Gastroesophageal sphincter (tissue), 4 donors: ENCODE results near the gene RAP1GAP. TPM values are rescaled to one million over a fixed set of nuclear protein-coding genes. Genes with fewer than 3 reads are reported as not detected.

Experiments
- ATAC-seq: fragments of 150-250 bp; one replicate; pipeline ENCODE4 v1.9.1; 2016; ENCODE audit warnings: mild to moderate bottlenecking, moderate library complexity
- H3K27ac ChIP-seq, 4 donors: fragments of 200-600 bp; sonication (generic) in 3 of 4; 1 replicate in 3 of 4; 2 replicates in 1 of 4; pipeline ENCODE4 v1.5.1; 2016 to 2019
- H3K27me3 ChIP-seq: fragments of 200-600 bp; sonication (generic); one replicate; pipeline ENCODE4 v1.5.1; 2019
- H3K36me3 ChIP-seq, 2 donors: fragments of 200-600 bp; sonication (generic); one replicate each; pipeline ENCODE4 v1.5.1; 2019; ENCODE audit warnings: control low read depth in 1 of 2
- H3K4me1 ChIP-seq, 3 donors: fragments of 200-600 bp; sonication (generic); 1 replicate in 2 of 3; 2 replicates in 1 of 3; pipeline ENCODE4 v1.5.1; 2016 to 2019; ENCODE audit warnings: control low read depth in 2 of 3
- H3K4me3 ChIP-seq, 2 donors: fragments of 200-600 bp; sonication (generic); one replicate each; pipeline ENCODE4 v1.5.1; 2019; ENCODE audit warnings: mild to moderate bottlenecking in 1 of 2, moderate library complexity in 1 of 2
- H3K9me3 ChIP-seq, 3 donors: fragments of 200-600 bp; sonication (generic); one replicate each; pipeline ENCODE4 v1.5.1; 2017 to 2019; ENCODE audit warnings: control low read depth in 2 of 3
- EP300 ChIP-seq: sonication (generic); formaldehyde crosslinking; IDR thresholded peaks from one replicate; pipeline ENCODE4 v1.6.1; 2017; ENCODE audit warnings: antibody characterized with exemption, mild to moderate bottlenecking
- POLR2A ChIP-seq, 2 donors: fragments of 450-650 bp; IDR thresholded peaks; one replicate each; pipeline ENCODE4 v1.6.1; 2017; ENCODE audit warnings: antibody characterized with exemption in 2 of 2, mild to moderate bottlenecking in 2 of 2, moderate library complexity in 1 of 2
- POLR2AphosphoS5 ChIP-seq: sonication (generic); formaldehyde crosslinking; IDR thresholded peaks from one replicate; pipeline ENCODE4 v1.6.1; 2017; ENCODE audit warnings: antibody characterized with exemption
- WGBS, 2 donors: methylation state at CpG; one replicate each; pipeline ENCODE4 v1.1.5; 2018; ENCODE audit warnings: low coverage in 1 of 2; 5-methylcytosine and 5-hydroxymethylcytosine counted together
- total RNA-seq, 4 donors: library from RNA; depleted of rRNA; stranded (reverse); fragments of >200 nt; gene quantifications; one replicate each; pipeline ENCODE4 v1.1.0, GENCODE V29; 2016
- TF ChIP-seq, protein P1 (sequence below), 4 experiments: fragments of 200-600 bp in 2 of 4; fragments of 450-650 bp in 2 of 4; sonication (generic) in 1 of 4; IDR thresholded peaks; one replicate each; pipeline ENCODE4 v1.5.1; 2017 to 2019; ENCODE audit warnings: antibody characterized with exemption in 4 of 4, mild to moderate bottlenecking in 2 of 4, moderate library complexity in 2 of 4

RAP1GAP gene
- total RNA-seq, 4 donors from 2014 or later, result 0.12 to 2.3 TPM; not detected in 2

DNA sequence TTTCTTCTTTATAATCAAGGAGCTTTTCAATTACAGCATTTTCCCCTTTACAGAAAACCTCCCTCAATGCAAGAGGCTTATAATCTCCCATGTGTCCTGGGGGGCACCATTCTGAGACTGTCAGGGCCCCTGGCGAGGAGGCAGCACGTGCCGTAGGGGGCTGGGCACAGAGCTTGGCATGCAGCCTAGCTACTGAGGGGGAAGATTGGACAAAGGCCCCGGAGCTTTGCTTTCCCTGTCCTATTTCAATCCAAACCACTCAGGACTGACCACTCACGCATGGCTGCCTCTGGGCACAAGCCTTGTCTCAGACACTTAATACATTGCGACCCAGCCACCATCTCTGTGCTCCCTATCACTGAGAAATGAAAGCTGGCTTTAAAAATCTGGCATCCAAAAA, 2.8 kb upstream of the RAP1GAP start:
- H3K36me3 ChIP-seq, result peaks cover 0 to under 1% of the 10 kb centered on the region in 2 donors
- H3K4me3 ChIP-seq, result no peak overlapping the region
- H3K27ac ChIP-seq, result no peak overlapping the region
- ATAC-seq, result no peak
- H3K9me3 ChIP-seq, result no peaks in the 10 kb centered on the region
- H3K27me3 ChIP-seq, result peaks cover 32% of the 10 kb centered on the region
- peaks cover 9 to 54% (median 33%) of the 10 kb centered on the region in 3 donors for H3K4me1 ChIP-seq
- TF ChIP-seq EP300 (no peak), POLR2A (IDR thresholded peaks at IDR 0.05) (no peak), POLR2AphosphoS5 (no peak)
- TF ChIP-seq, protein P1, sequence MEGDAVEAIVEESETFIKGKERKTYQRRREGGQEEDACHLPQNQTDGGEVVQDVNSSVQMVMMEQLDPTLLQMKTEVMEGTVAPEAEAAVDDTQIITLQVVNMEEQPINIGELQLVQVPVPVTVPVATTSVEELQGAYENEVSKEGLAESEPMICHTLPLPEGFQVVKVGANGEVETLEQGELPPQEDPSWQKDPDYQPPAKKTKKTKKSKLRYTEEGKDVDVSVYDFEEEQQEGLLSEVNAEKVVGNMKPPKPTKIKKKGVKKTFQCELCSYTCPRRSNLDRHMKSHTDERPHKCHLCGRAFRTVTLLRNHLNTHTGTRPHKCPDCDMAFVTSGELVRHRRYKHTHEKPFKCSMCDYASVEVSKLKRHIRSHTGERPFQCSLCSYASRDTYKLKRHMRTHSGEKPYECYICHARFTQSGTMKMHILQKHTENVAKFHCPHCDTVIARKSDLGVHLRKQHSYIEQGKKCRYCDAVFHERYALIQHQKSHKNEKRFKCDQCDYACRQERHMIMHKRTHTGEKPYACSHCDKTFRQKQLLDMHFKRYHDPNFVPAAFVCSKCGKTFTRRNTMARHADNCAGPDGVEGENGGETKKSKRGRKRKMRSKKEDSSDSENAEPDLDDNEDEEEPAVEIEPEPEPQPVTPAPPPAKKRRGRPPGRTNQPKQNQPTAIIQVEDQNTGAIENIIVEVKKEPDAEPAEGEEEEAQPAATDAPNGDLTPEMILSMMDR (IDR thresholded peaks at IDR 0.05), result no peak
- WGBS, 2 donors, result 42 to 60% methylated on average over 2 to 5 of the region's 6 CpGs

DNA sequence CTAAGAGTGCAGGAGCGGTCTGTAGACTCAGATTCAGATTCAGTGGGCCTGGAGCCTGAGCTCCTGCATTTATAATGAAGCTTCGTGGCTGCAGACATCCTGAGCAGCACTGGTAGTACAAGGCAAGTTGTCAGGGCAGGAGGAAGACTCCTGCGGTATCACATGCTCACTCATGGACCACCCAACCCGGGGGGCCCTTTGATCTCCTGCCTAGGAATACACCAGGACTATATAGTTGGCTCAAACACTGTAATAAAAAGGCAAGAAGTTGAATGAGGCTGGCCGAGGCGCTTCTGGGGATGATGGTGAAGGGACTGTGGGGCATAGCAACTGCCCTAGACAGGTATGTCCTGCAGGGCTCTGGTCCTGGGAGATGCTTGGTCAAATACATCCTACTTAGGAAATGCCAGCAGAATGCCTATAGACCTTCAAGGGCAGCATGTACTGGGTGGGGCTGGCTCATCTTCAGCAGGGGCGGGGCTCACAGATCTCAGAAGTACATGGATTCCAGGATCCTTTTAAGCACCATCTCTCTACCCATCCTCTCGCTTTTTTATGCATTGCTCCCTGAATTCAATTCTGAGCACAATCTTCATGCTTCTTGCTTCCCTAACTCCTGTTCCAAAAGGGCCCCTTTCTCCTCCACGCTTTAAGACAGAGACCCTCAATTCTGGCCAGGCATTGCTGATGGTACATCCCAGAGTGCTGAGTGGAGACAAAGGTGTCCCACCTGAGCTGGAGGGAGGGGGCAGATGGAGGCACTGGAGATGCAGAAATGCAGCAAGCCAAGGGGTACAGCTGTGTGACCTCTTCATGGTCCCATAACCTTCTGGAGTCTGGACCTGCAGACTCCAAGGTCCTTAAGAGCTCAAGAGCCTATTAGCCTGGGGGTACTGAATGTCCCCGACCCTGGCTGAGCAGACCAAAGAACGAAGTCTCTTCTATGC, 2.1 kb upstream of the RAP1GAP start:
- Histone ChIP-seq H3K4me3 (no peak overlapping the region), H3K27ac (no peak overlapping the region), H3K4me1 (peaks cover 9 to 54% (median 33%) of the 10 kb centered on the region in 3 donors), H3K27me3 (peaks cover 39% of the 10 kb centered on the region), H3K36me3 (no peaks in the 10 kb centered on the region), H3K9me3 (no peaks in the 10 kb centered on the region)
- 73 to 100% methylated on average over 1 to 6 of the region's 11 CpGs for WGBS, 2 donors
- TF ChIP-seq POLR2A (IDR thresholded peaks at IDR 0.05) (no peak), POLR2AphosphoS5 (no peak), EP300 (no peak)
- TF ChIP-seq, protein P1 (IDR thresholded peaks at IDR 0.05), result no peak
- no peak for ATAC-seq

DNA sequence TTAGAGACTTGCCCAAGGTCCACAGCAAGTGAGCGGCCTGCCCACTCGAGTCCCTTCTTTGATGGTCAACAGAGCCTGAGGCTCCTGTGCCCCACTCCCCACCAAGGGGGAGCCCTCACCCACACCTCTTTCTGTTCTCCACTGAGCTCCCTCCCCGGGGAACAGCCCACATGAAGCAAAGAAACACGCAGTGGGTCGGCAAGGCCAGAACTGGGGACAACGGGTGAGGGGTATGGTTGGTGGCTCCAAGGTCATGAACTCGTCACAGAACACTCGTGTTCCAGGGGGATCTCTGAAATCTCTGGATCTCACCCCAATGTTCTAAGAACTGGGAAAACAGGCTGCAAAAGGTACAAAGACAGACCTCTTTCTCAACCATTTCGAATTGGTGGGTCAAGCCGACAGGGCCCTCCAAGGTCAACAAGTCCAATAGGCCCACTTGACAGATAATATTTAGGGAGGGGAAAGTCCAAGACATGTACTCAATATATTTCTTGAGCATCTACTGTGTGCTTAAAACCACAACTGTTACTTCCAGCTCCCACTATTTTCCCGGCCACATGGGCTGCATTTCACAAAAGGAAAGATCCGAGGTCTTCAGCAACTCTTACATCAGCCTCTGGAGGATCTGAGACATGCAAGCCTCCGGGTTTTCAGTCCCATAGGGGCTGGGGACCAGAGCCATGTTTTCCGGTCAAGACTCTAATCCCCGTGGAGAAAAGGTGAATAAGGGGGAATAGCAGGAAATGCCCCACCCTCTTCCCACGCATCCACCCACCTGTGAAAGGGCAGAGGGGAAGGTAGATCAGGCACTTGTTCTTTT, 1.1 kb upstream of the RAP1GAP start:
- H3K27me3 ChIP-seq, result peaks cover 48% of the 10 kb centered on the region
- 43 to 60% methylated on average over 1 to 12 of the region's 16 CpGs for WGBS, 2 donors
- no peak overlapping the region for H3K27ac ChIP-seq
- H3K4me3 ChIP-seq, result peak overlapping the region in 1 of 2 donors; percentile 49
- no peaks in the 10 kb centered on the region for H3K36me3 ChIP-seq
- TF ChIP-seq POLR2AphosphoS5 (no peak), EP300 (no peak), POLR2A (IDR thresholded peaks at IDR 0.05) (no peak)
- TF ChIP-seq, protein P1 (IDR thresholded peaks at IDR 0.05), result no peak
- ATAC-seq, result no peak
- H3K9me3 ChIP-seq, result no peaks in the 10 kb centered on the region
- H3K4me1 ChIP-seq, result peaks cover 9 to 54% (median 33%) of the 10 kb centered on the region in 3 donors

DNA sequence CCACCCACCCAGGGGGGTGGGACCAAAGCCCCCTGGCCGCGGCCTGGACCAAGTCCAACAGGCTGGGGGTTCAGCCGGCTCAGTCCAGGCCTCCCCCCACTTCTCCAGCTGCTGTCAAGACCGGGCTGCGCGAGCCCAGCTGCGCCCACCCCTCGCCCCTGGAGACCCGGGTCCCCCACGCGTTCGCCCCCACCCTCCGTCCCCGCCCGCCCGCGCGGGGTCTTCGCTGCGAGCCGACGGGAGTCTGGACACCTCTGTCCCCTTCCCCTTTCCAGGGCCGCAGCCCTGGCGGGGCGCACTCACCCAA, 253 bp downstream of the RAP1GAP start:
- no peaks in the 10 kb centered on the region for H3K9me3 ChIP-seq
- H3K27ac ChIP-seq, result no peak overlapping the region
- no CpG with 5 or more reads among the region's 25 CpGs for WGBS, 2 donors
- H3K4me1 ChIP-seq, result peaks cover 9 to 53% (median 33%) of the 10 kb centered on the region in 3 donors
- H3K36me3 ChIP-seq, result no peaks in the 10 kb centered on the region
- peak overlapping the region in 1 of 2 donors; percentile 49 for H3K4me3 ChIP-seq
- peaks cover 57% of the 10 kb centered on the region for H3K27me3 ChIP-seq
- no peak for TF ChIP-seq EP300
- no peak for TF ChIP-seq POLR2A (IDR thresholded peaks at IDR 0.05)
- no peak for TF ChIP-seq POLR2AphosphoS5
- TF ChIP-seq, protein P1 (IDR thresholded peaks at IDR 0.05), result no peak
- no peak for ATAC-seq
